ENCODE data around the gene GAN. TPM values are rescaled to one million over a fixed set of nuclear protein-coding genes. Genes with fewer than 3 reads are reported as not detected.

The GAN gene
- total RNA-seq, 1 donor from 2014 or later: 20.9 TPM

GRCh38 chr16:81388357-81388756 is 73.6 kb downstream of the GAN start:
- H3K27ac ChIP-seq (ENCODE audit: low read depth, low read length): no peak overlapping the region
- H3K9me3 Mint-ChIP-seq (ENCODE audit: unreplicated experiment): no peaks in the 10 kb centered on the region
- H3K4me2 ChIP-seq (ENCODE audit: low read length): no peak overlapping the region
- DNase-seq (ENCODE audit: low read depth): no peak
- H2AFZ ChIP-seq (ENCODE audit: low read depth, low read length): no peak overlapping the region
- H3K27me3 ChIP-seq (ENCODE audit: insufficient read depth, low read length): no peaks in the 10 kb centered on the region
- no peaks in the 10 kb centered on the region for H4K20me1 ChIP-seq (ENCODE audit: insufficient read depth, low read length)
- TF ChIP-seq EZH2 (IDR thresholded peaks at IDR 0.05; ENCODE audit: insufficient read depth, low read length) (no peak), CTCF (IDR thresholded peaks at IDR 0.05; ENCODE audit: insufficient read depth, low read depth, low read length) (no peak)
- FAIRE-seq: no peak
- H3K79me2 ChIP-seq (ENCODE audit: insufficient read depth, low read length): no peaks in the 10 kb centered on the region
- no peak overlapping the region for H3K27ac Mint-ChIP-seq (ENCODE audit: unreplicated experiment)
- no peak overlapping the region for H3K9ac ChIP-seq (ENCODE audit: low read length)
- peaks cover 40% of the 10 kb centered on the region for H3K36me3 Mint-ChIP-seq (ENCODE audit: low read depth, unreplicated experiment)
- H3K4me3 ChIP-seq (ENCODE audit: insufficient read depth, low read depth, low read length): no peak overlapping the region
- no peak overlapping the region for H3K4me3 Mint-ChIP-seq (ENCODE audit: unreplicated experiment)
- no peaks in the 10 kb centered on the region for H3K27me3 Mint-ChIP-seq (ENCODE audit: low read depth, unreplicated experiment)
- H3K36me3 ChIP-seq (ENCODE audit: insufficient read depth, low read length): no peaks in the 10 kb centered on the region
- no peaks in the 10 kb centered on the region for H3K4me1 Mint-ChIP-seq (ENCODE audit: low read depth, unreplicated experiment)
- no peaks in the 10 kb centered on the region for H3K9me3 ChIP-seq (ENCODE audit: insufficient read depth, low read depth, low read length)
- peaks cover 4% of the 10 kb centered on the region for H3K4me1 ChIP-seq (ENCODE audit: insufficient read depth, low read length)

GRCh38 chr16:81390840-81391239 is 76.1 kb downstream of the GAN start:
- Mint-ChIP-seq H3K4me1 (ENCODE audit: low read depth, unreplicated experiment) (no peaks in the 10 kb centered on the region), H3K27me3 (ENCODE audit: low read depth, unreplicated experiment) (no peaks in the 10 kb centered on the region), H3K4me3 (ENCODE audit: unreplicated experiment) (no peak overlapping the region), H3K36me3 (ENCODE audit: low read depth, unreplicated experiment) (peaks cover 43% of the 10 kb centered on the region), H3K9me3 (ENCODE audit: unreplicated experiment) (no peaks in the 10 kb centered on the region), H3K27ac (ENCODE audit: unreplicated experiment) (no peak overlapping the region)
- Histone ChIP-seq H3K9me3 (ENCODE audit: insufficient read depth, low read depth, low read length) (no peaks in the 10 kb centered on the region), H3K4me1 (ENCODE audit: insufficient read depth, low read length) (no peaks in the 10 kb centered on the region), H3K27me3 (ENCODE audit: insufficient read depth, low read length) (no peaks in the 10 kb centered on the region), H3K36me3 (ENCODE audit: insufficient read depth, low read length) (no peaks in the 10 kb centered on the region), H4K20me1 (ENCODE audit: insufficient read depth, low read length) (no peaks in the 10 kb centered on the region), H3K9ac (ENCODE audit: low read length) (no peak overlapping the region), H3K79me2 (ENCODE audit: insufficient read depth, low read length) (no peaks in the 10 kb centered on the region), H2AFZ (ENCODE audit: low read depth, low read length) (no peak overlapping the region), H3K4me2 (ENCODE audit: low read length) (no peak overlapping the region), H3K4me3 (ENCODE audit: insufficient read depth, low read depth, low read length) (no peak overlapping the region), H3K27ac (ENCODE audit: low read depth, low read length) (no peak overlapping the region)
- no peak for FAIRE-seq
- DNase-seq (ENCODE audit: low read depth): no peak
- TF ChIP-seq CTCF (IDR thresholded peaks at IDR 0.05; ENCODE audit: insufficient read depth, low read depth, low read length) (no peak), EZH2 (IDR thresholded peaks at IDR 0.05; ENCODE audit: insufficient read depth, low read length) (no peak)

GRCh38 chr16:81392011-81392410 is 77.2 kb downstream of the GAN start:
- TF ChIP-seq CTCF (IDR thresholded peaks at IDR 0.05; ENCODE audit: insufficient read depth, low read depth, low read length): no peak
- no peak for TF ChIP-seq EZH2 (IDR thresholded peaks at IDR 0.05; ENCODE audit: insufficient read depth, low read length)
- no peaks in the 10 kb centered on the region for H3K36me3 ChIP-seq (ENCODE audit: insufficient read depth, low read length)
- no peaks in the 10 kb centered on the region for H3K79me2 ChIP-seq (ENCODE audit: insufficient read depth, low read length)
- Mint-ChIP-seq H3K4me1 (ENCODE audit: low read depth, unreplicated experiment) (no peaks in the 10 kb centered on the region), H3K27me3 (ENCODE audit: low read depth, unreplicated experiment) (no peaks in the 10 kb centered on the region), H3K27ac (ENCODE audit: unreplicated experiment) (no peak overlapping the region), H3K9me3 (ENCODE audit: unreplicated experiment) (no peaks in the 10 kb centered on the region), H3K4me3 (ENCODE audit: unreplicated experiment) (no peak overlapping the region), H3K36me3 (ENCODE audit: low read depth, unreplicated experiment) (peaks cover 43% of the 10 kb centered on the region)
- H3K4me2 ChIP-seq (ENCODE audit: low read length): no peak overlapping the region
- H3K9me3 ChIP-seq (ENCODE audit: insufficient read depth, low read depth, low read length): no peaks in the 10 kb centered on the region
- DNase-seq (ENCODE audit: low read depth) (no peak), FAIRE-seq (no peak)
- H3K27ac ChIP-seq (ENCODE audit: low read depth, low read length): no peak overlapping the region
- no peak overlapping the region for H3K4me3 ChIP-seq (ENCODE audit: insufficient read depth, low read depth, low read length)
- no peaks in the 10 kb centered on the region for H3K27me3 ChIP-seq (ENCODE audit: insufficient read depth, low read length)
- no peak overlapping the region for H2AFZ ChIP-seq (ENCODE audit: low read depth, low read length)
- H3K4me1 ChIP-seq (ENCODE audit: insufficient read depth, low read length): no peaks in the 10 kb centered on the region
- no peaks in the 10 kb centered on the region for H4K20me1 ChIP-seq (ENCODE audit: insufficient read depth, low read length)
- H3K9ac ChIP-seq (ENCODE audit: low read length): no peak overlapping the region

Measured in astrocyte (in vitro differentiated cells and primary cell).